ENCODE data around the gene TBKBP1.

TBKBP1 gene

GRCh38 chr17:47697906-47698711, 4.1 kb downstream of the TBKBP1 start:
- no peak for DNase-seq (ENCODE audit: low read depth in 2 of 2)

DNA sequence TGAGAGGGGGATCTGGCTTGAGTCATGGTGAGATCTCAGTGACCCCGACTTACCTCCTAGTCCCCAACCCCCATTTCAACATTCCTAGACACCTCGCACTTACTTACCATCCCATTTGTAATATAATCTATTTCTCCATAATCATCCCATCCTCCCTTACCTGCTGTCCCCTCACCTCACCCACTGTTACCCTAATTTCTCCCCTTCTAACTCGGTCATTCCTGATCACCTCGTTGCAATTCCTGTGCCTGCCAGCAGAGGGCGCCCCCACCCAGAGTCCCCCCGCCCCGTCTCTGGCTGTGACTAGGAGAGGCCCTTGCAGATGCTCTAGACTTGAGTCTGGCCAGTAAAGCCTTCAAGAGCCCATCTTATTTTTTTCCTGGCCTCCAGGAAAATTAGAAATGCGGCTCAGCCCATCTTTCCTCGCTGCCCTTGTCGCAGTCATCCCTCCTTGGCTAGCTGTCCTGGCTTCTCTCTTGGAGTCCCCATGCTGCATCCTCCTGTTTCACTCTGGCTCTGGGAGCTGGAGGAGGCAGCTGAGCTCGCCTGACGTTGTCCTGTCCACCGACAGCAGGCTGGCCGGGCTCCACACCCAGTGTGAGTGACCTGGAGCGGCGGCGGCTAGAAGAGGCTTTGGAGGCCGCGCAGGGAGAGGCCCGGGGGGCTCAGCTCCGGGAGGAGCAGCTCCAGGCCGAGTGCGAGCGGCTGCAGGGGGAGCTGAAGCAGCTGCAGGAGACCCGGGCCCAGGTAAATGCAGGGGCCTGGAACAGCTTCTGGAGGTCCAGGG, 5.0 kb downstream of the TBKBP1 start:
- DNase-seq (ENCODE audit: low read depth in 2 of 2): no peak

DNA sequence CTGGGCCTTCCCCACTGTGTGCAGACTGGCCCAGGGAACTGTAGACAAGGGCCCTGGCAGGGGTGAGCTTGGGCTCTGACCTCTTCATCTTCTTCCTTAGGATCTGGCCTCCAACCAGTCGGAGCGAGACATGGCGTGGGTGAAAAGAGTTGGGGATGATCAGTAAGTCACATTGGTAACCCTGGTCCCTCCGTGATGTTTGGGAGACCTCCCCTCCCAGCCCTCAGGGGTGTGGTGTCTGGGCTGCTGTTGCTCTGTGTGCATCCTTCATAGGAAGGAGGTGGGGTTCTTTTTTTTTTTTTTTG, 5.5 kb downstream of the TBKBP1 start:
- no peak for DNase-seq (ENCODE audit: low read depth in 2 of 2)

- no peak for DNase-seq (ENCODE audit: low read depth in 2 of 2)
Measured at GRCh38 chr17:47700471-47701449, 6.8 kb downstream of the TBKBP1 start.

DNA sequence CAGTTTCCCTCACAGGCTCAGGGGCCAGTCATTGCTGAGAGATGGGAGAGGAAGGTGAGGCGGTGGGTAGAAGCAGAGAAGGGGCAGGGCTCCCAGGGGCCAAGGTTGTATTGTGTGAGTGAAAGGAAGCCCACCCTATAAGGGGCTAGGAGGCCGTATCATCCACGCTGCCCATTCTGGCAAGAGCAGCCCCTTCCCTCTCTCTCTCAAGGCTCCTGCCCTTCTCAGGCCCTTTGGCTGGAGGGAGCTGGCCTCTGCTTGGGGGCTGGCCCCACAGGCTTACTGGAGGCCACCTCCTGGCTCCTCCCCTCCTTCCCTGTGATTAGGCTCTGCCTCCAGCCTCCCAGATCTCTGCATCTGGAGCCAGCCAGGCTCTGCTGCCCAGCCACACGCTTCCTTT, 7.6 kb downstream of the TBKBP1 start:
- DNase-seq (ENCODE audit: low read depth in 2 of 2): no peak

DNA sequence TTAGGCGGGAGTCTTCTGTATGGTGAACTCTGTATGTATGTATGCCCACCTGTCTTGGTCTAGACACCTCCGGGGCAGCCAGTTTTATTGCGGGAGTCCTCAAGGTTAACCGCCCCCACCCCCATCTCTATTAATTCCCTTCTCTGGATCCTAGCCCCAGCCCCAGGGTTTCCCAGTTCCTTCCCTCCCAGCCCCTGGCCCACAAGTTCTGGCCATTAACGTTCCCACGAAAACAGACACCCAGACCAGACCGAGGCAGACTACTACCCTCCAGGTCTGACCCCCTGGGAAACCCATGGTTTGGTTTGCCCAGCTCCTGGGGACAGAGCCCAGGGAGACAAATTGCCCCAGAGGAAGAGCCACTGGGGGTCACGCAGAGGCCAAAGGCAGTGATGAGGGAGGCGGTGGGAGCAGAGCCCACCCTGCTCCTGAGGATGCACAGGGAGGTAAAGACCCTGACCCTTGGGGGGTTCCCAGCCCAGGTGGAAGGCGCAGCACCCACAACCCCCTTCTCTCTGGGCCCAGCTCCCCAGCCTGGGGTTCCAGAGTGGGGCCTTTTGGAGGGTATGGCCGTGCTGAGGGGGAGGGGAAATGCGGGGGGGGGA, 8.5 kb downstream of the TBKBP1 start:
- DNase-seq (ENCODE audit: low read depth in 2 of 2): no peak

DNA sequence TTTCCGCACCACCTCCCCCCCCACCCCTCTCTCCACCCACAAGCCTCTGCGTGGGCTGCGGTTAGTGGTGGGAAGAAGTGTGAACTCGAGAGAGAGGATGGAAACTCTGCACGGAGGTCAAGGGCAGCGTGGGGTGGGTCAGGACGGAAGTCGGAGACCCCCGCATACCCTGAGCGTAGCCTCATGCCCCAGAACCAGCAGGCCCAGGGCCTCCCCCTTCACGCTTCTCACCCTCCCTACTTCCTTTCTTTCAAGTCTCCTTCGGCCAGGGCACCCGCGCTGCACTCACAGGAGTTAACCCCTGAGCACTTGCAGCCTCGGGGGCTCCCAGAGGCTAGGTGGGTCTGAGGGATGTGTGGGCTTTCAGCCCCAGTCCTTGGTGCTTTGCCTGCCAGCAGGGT, 9.2 kb downstream of the TBKBP1 start:
- no peak for DNase-seq (ENCODE audit: low read depth in 2 of 2)

GRCh38 chr17:47703671-47704070, 9.7 kb downstream of the TBKBP1 start:
- no peak for DNase-seq (ENCODE audit: low read depth in 2 of 2)

DNA sequence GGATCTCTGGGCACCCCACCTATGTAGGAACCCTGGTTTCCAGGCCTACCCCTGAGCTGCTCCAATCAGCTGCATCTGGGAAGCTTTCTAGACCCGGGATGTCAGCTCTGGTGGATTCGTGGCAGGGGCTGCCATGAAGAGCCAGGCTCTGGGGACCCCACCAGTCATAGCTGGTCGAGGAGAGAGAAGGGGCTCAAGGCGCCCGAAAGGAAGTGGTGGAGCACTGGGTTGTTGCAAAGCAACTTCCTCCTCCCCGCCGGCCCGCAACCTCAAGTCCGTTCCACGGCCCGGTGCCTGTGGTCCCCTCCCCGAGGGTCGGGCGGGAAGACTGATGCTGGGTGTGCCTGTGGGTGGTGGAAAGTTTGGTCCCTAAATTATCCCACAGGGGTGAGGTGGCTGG, 10.2 kb downstream of the TBKBP1 start:
- no peak for DNase-seq (ENCODE audit: low read depth in 2 of 2)

DNA sequence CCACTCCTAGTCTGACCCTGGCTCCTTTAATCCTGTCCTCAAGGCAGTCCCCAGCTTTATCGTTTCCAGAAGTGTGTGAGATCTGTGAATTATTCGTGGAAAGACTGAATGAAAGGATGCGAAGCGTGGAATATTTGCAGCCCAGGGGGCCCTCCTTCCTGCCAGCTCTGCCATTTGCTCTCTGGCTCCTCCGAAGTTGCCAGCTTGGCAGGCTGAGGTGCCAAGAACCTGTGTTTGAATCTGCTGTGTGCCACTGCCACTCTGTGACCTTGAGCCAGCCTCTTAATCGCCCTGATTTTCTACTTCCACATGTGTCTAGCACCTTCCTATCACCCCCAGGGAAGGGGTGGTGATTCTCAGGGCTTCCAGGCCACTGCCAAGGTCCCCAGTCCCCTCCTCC, 10.8 kb downstream of the TBKBP1 start:
- no peak for DNase-seq (ENCODE audit: low read depth in 2 of 2)

- DNase-seq (ENCODE audit: low read depth in 2 of 2): no peak
Measured at GRCh38 chr17:47705536-47706530, 11.9 kb downstream of the TBKBP1 start.

DNA sequence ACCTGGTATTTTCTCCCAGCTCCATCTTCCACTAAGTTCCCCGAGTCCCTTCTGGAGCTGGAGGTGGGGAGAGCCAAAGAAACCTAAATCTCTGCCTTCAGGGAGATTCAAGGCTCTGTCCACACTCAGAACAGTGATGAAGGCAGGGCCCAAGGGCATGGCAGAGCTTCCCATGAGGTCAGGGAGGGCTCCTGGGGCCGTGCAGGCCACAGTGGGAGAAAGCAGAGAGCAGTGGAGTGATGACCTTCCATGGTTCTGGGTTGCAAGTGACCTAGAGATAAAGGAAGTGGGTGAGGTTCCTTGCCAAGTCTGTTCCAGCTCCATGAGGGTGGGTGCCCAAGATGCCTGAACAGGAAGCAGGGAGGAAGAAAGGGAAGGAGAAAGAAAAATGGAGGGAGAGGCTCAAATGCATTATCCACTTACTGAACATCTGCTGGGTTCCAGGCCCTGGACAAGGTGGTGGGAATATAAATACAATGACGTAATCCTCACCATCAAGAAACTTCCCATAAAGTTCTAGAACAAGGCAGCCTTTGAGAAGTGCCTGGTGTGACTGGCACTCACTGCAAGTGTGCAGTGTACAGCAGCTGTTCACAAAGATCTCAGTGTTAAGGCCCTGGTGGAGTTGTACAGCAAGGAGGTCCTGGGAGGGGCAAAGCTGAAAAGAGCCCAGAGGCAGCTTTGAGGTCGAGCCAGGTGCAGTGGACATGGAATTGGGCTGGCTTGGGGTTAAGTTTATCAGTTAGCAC, 13.3 kb downstream of the TBKBP1 start:
- DNase-seq (ENCODE audit: low read depth in 2 of 2): no peak

- DNase-seq (ENCODE audit: low read depth in 2 of 2): no peak
Measured at GRCh38 chr17:47707884-47708283, 13.9 kb downstream of the TBKBP1 start.

- DNase-seq (ENCODE audit: low read depth in 2 of 2): no peak
Measured at GRCh38 chr17:47708312-47708863, 14.4 kb downstream of the TBKBP1 start.

DNA sequence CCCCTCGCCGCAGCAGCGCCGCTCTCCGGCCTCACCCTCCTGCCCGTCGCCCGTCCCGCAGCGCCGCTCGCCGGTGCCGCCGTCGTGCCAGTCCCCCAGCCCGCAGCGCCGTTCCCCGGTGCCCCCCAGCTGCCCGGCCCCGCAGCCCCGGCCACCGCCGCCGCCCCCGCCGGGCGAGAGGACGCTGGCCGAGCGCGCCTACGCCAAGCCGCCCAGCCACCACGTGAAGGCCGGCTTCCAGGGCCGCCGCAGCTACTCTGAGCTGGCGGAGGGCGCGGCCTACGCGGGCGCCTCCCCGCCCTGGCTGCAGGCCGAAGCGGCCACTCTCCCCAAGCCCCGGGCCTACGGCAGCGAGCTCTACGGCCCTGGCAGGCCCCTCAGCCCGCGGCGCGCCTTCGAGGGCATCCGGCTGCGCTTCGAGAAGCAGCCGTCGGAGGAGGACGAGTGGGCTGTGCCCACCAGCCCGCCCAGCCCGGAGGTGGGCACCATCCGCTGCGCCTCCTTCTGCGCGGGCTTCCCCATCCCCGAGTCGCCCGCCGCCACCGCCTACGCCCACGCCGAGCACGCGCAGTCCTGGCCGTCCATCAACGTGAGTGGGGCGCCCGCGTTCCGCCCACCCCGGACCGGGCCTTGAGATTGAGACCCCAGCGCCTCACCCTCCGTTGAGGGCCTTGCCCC, 15.0 kb downstream of the TBKBP1 start:
- DNase-seq (ENCODE audit: low read depth in 2 of 2): no peak

DNA sequence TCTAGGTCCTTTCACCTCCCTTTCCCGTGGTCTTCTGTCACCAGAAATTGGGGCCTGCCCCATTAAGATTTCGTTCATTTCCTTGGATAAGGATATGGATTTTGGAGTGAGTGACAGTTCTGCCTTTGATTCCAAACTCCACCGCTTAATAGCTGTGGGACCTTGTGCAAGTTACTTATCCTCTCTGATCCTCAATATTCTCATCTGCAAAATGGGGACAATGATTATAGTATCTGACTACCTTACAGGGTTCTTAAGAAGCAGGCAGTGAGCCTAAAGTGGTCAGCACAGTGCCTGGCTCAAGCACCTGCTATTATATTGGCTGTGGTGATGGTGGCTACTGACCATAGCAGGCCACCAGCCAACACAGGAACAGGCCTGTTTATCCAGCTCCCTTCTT, 15.6 kb downstream of the TBKBP1 start:
- DNase-seq (ENCODE audit: low read depth in 2 of 2): no peak

- no peak for DNase-seq (ENCODE audit: low read depth in 2 of 2)
Measured at GRCh38 chr17:47711366-47712099, 17.6 kb downstream of the TBKBP1 start.

- no peak for DNase-seq (ENCODE audit: low read depth in 2 of 2)
Measured at GRCh38 chr17:47712330-47713023, 18.5 kb downstream of the TBKBP1 start.

Measured in fibroblast of skin of left biceps (primary cell).